Caki2 (cell line): Measurements from ENCODE around the gene MT1F. TPM values are rescaled to one million over a fixed set of nuclear protein-coding genes. Genes with fewer than 3 reads are reported as not detected.
A peak's percentile ranks its signal among the peaks of the same experiment; 100 is the strongest.
"Not testable (repeated sequence)": the region's sequence is repeated elsewhere in the genome, so short reads cannot be mapped to it uniquely, and the experiment has no call there.

ENCODE experiments used
- DNase-seq: peaks from one replicate; pipeline ENCODE4 v3.0.0-alpha.2; 2015; ENCODE audit warnings: low read depth
- in situ Hi-C: cut with HindIII; loops from 2 replicates; pipeline ENCODE4 v1.10.0; 2016; ENCODE audit warnings: low sequenced_read_pairs, low pct_unique_long_range_greater_than_20kb, mixed read lengths
- total RNA-seq: library from RNA; depleted of rRNA; stranded (reverse); fragments of >200 nt; shearing (Covaris generic); gene quantifications from 2 replicates; pipeline ENCODE4 v1.2.3, GENCODE V29; 2014; ENCODE audit warnings: low replicate concordance

The MT1F gene
- total RNA-seq, 1 experiment from 2014 or later, result 17.6 TPM

GRCh38 chr16:56665286-56666261 is 7.8 kb downstream of the MT1F start:
- in situ Hi-C loops, DNase-seq: not testable (repeated sequence)

GRCh38 chr16:56667581-56668571 is 10.1 kb downstream of the MT1F start, which contains the start of gene MT1G:
MT1G (minus strand) TSS chr16:56668065; CDS start chr16:56667993, 72 bp downstream.
- no peak for DNase-seq

GRCh38 chr16:56669005-56669839 is 11.5 kb downstream of the MT1F start, which contains the start of gene MT1H:
MT1H (plus strand) TSS chr16:56669814; CDS start chr16:56669885, 71 bp downstream.
- no peak for DNase-seq
- in situ Hi-C loops, result no loop called here

More at GRCh38 chr16:56667581-56668571, 10.1 kb downstream of the MT1F start, which contains the start of gene MT1G:
- in situ Hi-C loops, result no loop called here

- in situ Hi-C loops, result no loop called here
Measured at GRCh38 chr16:56669840-56670619, 12.3 kb downstream of the MT1F start.

GRCh38 chr16:56670620-56670934 is 12.8 kb downstream of the MT1F start:
- in situ Hi-C loops, result no loop called here
- DNase-seq, result no peak

More at GRCh38 chr16:56669840-56670619, 12.3 kb downstream of the MT1F start:
- no peak for DNase-seq

- in situ Hi-C loops, DNase-seq: not testable (repeated sequence)
Measured at GRCh38 chr16:56671691-56672090, 13.9 kb downstream of the MT1F start.

- in situ Hi-C loops, DNase-seq: not testable (repeated sequence)
Measured at GRCh38 chr16:56672171-56672570, 14.4 kb downstream of the MT1F start.

- DNase-seq, result no peak
- in situ Hi-C loops, result no loop called here
Measured at GRCh38 chr16:56672761-56673536, 15.2 kb downstream of the MT1F start.

- in situ Hi-C loops, result no loop called here
- DNase-seq, result no peak
Measured at GRCh38 chr16:56673921-56674320, 16.2 kb downstream of the MT1F start.

GRCh38 chr16:56674570-56674969 is 16.8 kb downstream of the MT1F start:
- in situ Hi-C loops, result not testable (repeated sequence)

GRCh38 chr16:56675685-56676210 is 18.0 kb downstream of the MT1F start:
- in situ Hi-C loops, result no loop called here
- no peak for DNase-seq

More at GRCh38 chr16:56674570-56674969, 16.8 kb downstream of the MT1F start:
- DNase-seq, result not testable (repeated sequence)

- in situ Hi-C loops, result no loop called here
- DNase-seq, result no peak
Measured at GRCh38 chr16:56677474-56677873, 19.7 kb downstream of the MT1F start.

GRCh38 chr16:56679078-56679730 is 21.4 kb downstream of the MT1F start:
- no peak for DNase-seq
- in situ Hi-C loops, result no loop called here

GRCh38 chr16:56679818-56680217 is 22.1 kb downstream of the MT1F start:
- peak; percentile 68 for DNase-seq
- in situ Hi-C loops, result no loop called here

- peak; percentile 92 for DNase-seq
- in situ Hi-C loops, result no loop called here
Measured at GRCh38 chr16:56681939-56682702, 24.4 kb downstream of the MT1F start, which contains the start of gene MT1X. MT1X (plus strand) TSS chr16:56682470; CDS start chr16:56682541, 71 bp downstream.
